KMS-11 (cell line): ENCODE measurements around the gene PALM.
"Not testable (repeated sequence)": the region's sequence is repeated elsewhere in the genome, so short reads cannot be mapped to it uniquely, and the experiment has no call there.

Experiments
- H2AFZ ChIP-seq: fragments of 200-600 bp; sonication (generic); 2 replicates; pipeline ENCODE4 v1.6.1; 2016; ENCODE audit warnings: antibody characterized with exemption, mixed run types, low read depth
- H3K27ac ChIP-seq: fragments of 200-600 bp; sonication (generic); 2 replicates; pipeline ENCODE4 v1.6.1; 2016; ENCODE audit warnings: mild to moderate bottlenecking, mixed run types
- H3K27me3 ChIP-seq: fragments of 200-600 bp; sonication (generic); 2 replicates; pipeline ENCODE4 v1.6.1; 2017; ENCODE audit warnings: mild to moderate bottlenecking, low read depth, mixed run types, moderate library complexity; ENCODE audit not compliant: insufficient read depth
- H3K36me3 ChIP-seq: fragments of 200-600 bp; sonication (generic); 2 replicates; pipeline ENCODE4 v1.6.1; 2017; ENCODE audit warnings: mild to moderate bottlenecking, mixed run types; ENCODE audit not compliant: insufficient read depth
- H3K4me1 ChIP-seq: fragments of 200-600 bp; sonication (generic); 2 replicates; pipeline ENCODE4 v1.6.1; 2016; ENCODE audit warnings: mild to moderate bottlenecking, low read depth, mixed run types; ENCODE audit not compliant: poor library complexity, severe bottlenecking
- H3K4me2 ChIP-seq: fragments of 200-600 bp; sonication (generic); 2 replicates; pipeline ENCODE4 v1.7.0; 2016; ENCODE audit warnings: mild to moderate bottlenecking, mixed run types
- H3K4me3 ChIP-seq: fragments of 200-600 bp; sonication (generic); IDR thresholded peaks from 2 replicates; pipeline ENCODE4 v1.6.1; 2017; ENCODE audit warnings: low read depth, low read length, mixed read lengths; ENCODE audit not compliant: insufficient read depth
- H3K79me2 ChIP-seq: fragments of 200-600 bp; sonication (generic); 2 replicates; pipeline ENCODE4 v1.6.1; 2016; ENCODE audit warnings: low read depth, mixed run types; ENCODE audit not compliant: insufficient read depth
- H3K9ac ChIP-seq: fragments of 200-600 bp; sonication (generic); 2 replicates; pipeline ENCODE4 v1.6.1; 2016; ENCODE audit warnings: mild to moderate bottlenecking, mixed run types
- H4K20me1 ChIP-seq: fragments of 200-600 bp; sonication (generic); 2 replicates; pipeline ENCODE4 v1.6.1; 2016; ENCODE audit warnings: mild to moderate bottlenecking, mixed run types; ENCODE audit not compliant: insufficient read depth
- TF ChIP-seq, protein P1 (sequence below): fragments of 200-600 bp; sonication (generic); conservative IDR thresholded peaks from 2 replicates; pipeline ENCODE4 v1.6.1; 2017; ENCODE audit warnings: low read depth, mild to moderate bottlenecking, antibody characterized with exemption, low read length, moderate library complexity, mixed read lengths

Gene PALM

DNA sequence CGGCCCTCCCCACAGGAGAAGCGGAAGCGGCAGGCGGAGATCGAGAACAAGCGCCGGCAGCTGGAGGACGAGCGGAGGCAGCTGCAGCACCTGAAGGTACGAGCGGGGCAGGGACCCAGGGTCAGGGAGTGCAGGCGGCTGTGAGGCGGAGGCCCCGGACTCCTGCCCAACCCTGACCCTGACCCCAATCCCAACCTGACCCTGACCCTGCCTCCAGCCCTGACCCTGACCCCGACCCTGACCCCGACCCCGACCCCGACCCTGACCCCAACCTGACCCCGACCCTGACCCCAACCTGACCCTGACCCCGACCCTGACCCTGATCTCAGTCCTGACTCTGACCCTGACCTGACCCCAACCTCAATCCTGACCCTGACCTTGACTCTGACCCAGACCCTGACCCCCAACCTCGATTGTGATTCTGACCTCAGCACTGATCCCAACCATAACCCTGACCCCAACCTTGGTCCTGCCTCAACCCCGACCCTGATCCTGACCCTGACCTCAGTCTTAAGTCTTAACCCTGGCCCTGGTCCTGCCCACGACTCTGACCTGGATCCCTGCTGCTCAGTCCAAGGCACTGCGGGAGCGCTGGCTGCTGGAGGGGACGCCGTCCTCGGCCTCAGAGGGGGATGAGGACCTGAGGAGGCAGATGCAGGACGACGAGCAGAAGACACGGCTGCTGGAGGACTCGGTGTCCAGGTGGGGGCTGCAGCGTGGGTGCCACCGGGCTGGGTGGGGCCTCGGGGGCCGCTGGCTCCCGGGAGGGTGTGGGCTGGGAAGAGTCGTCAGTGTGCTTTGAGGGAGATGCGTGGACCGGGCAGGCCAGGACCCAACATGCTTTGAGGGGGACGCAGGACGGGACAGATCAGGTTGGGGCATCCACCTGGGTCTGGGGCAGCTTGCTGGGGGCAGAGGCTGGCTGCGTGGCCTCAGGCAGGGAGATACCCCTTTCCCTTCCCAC is 18.5 kb downstream of the PALM start:
- H3K36me3 ChIP-seq, result no peaks in the 10 kb centered on the region
- no peaks in the 10 kb centered on the region for H3K79me2 ChIP-seq
- peaks cover 75% of the 10 kb centered on the region for H3K27me3 ChIP-seq
- TF ChIP-seq, protein P1, sequence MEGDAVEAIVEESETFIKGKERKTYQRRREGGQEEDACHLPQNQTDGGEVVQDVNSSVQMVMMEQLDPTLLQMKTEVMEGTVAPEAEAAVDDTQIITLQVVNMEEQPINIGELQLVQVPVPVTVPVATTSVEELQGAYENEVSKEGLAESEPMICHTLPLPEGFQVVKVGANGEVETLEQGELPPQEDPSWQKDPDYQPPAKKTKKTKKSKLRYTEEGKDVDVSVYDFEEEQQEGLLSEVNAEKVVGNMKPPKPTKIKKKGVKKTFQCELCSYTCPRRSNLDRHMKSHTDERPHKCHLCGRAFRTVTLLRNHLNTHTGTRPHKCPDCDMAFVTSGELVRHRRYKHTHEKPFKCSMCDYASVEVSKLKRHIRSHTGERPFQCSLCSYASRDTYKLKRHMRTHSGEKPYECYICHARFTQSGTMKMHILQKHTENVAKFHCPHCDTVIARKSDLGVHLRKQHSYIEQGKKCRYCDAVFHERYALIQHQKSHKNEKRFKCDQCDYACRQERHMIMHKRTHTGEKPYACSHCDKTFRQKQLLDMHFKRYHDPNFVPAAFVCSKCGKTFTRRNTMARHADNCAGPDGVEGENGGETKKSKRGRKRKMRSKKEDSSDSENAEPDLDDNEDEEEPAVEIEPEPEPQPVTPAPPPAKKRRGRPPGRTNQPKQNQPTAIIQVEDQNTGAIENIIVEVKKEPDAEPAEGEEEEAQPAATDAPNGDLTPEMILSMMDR, result no peak
- no peak overlapping the region for H3K4me2 ChIP-seq
- H3K4me3 ChIP-seq, result no peak overlapping the region
- no peak overlapping the region for H3K27ac ChIP-seq
- no peaks in the 10 kb centered on the region for H3K4me1 ChIP-seq
- no peak overlapping the region for H2AFZ ChIP-seq
- H4K20me1 ChIP-seq, result no peaks in the 10 kb centered on the region
- no peak overlapping the region for H3K9ac ChIP-seq

DNA sequence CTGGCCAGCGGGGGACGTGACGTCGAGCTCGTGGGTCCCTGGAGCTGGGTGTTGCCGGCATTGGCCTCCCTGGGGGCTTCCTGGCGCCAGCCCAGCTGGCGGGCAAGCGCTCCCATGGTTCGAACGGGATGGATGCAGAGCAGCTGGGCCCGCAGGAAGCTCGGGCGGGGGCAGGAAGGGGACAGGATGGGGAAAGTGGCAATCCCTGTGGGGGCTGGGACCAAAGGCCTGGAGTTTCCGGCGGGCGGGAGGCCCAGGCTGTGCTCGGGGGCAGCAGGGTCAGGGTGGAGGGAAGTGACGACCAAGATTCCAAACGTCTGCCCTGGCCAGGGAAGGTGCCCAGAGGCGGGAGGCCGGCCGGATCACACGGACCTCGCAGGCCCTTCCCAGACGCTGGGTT is 19.3 kb downstream of the PALM start:
- no peak overlapping the region for H2AFZ ChIP-seq
- H3K4me3 ChIP-seq, result no peak overlapping the region
- TF ChIP-seq, protein P1, result no peak
- H3K27me3 ChIP-seq, result peaks cover 75% of the 10 kb centered on the region
- no peaks in the 10 kb centered on the region for H4K20me1 ChIP-seq
- peaks cover 6% of the 10 kb centered on the region for H3K4me1 ChIP-seq
- no peak overlapping the region for H3K9ac ChIP-seq
- H3K79me2 ChIP-seq, result no peaks in the 10 kb centered on the region
- H3K4me2 ChIP-seq, result no peak overlapping the region
- no peak overlapping the region for H3K27ac ChIP-seq
- H3K36me3 ChIP-seq, result no peaks in the 10 kb centered on the region

DNA sequence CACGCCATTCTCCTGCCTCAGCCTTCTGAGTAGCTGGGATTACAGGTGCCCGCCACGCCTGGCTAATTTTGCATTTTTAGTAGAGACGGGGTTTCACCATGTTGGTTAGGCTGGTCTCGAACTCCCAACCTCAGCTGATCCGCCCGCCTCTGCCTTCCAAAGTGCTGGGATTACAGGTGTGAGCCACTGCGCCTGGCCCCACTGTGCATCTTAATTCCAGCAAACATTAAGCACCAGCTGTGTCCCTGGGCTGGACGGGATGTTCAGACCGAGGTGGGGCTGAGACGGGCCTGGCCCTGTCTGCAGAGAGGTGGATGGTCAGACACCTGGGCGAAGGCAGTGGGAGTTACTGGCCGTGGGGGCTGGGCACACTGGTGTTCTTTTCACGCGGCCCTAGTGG is 20.8 kb downstream of the PALM start:
- not testable (repeated sequence) for H3K27ac ChIP-seq, H3K79me2 ChIP-seq, H3K9ac ChIP-seq, H2AFZ ChIP-seq, H3K4me3 ChIP-seq, H4K20me1 ChIP-seq, H3K36me3 ChIP-seq, H3K4me1 ChIP-seq, H3K4me2 ChIP-seq
- peaks cover 74% of the 10 kb centered on the region for H3K27me3 ChIP-seq

DNA sequence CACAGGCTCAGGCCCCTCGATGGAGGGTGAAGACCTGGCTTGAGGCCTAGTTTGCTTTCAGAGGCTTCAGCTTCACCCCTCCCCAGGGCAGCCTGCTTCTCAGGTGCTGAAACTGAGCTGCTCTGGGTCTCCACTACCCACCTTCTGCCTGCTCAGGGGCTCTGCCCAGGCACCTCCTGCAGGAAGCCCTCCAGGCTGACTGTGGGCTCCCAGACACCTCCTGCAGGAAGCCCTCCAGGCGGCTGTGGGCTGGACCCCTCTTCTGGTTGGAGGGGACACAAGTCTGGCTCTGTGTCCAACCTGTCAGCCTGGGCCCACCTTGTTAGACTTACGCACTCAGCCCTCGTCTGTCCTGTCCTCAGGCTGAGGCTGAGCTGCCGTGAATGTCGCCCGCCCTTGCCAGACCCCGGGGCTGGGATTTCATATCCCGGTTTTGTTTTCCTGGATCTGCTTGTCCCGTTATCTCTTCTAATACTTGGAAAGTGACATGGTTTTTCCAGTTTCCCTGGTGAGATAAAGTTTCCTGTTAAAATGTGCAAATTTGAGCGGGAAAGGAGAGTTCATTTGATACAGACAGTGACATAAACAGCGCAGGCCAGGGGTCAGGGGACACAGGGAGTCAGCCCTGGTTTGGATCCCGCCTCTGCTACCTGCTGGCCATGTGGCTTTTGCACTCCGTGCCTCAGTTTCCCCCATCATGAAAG is 21.4 kb downstream of the PALM start:
- H3K36me3 ChIP-seq, result no peaks in the 10 kb centered on the region
- H3K9ac ChIP-seq, result no peak overlapping the region
- peaks cover 72% of the 10 kb centered on the region for H3K27me3 ChIP-seq
- H3K4me1 ChIP-seq, result peaks cover 9% of the 10 kb centered on the region
- TF ChIP-seq, protein P1, result no peak
- H3K4me2 ChIP-seq, result no peak overlapping the region
- H2AFZ ChIP-seq, result no peak overlapping the region
- no peak overlapping the region for H3K27ac ChIP-seq
- H3K4me3 ChIP-seq, result no peak overlapping the region
- H3K79me2 ChIP-seq, result no peaks in the 10 kb centered on the region
- no peaks in the 10 kb centered on the region for H4K20me1 ChIP-seq
